B cell (primary cell): ENCODE measurements around the gene CATSPERZ. TPM values are rescaled to one million over a fixed set of nuclear protein-coding genes. Genes with fewer than 3 reads are reported as not detected.

ENCODE experiments used
- ATAC-seq: fragments of 200-7000 bp; cut with Tn5 transposase; one replicate; pipeline ENCODE4 v1.10.0; 2021; ENCODE audit warnings: low read depth, mild to moderate bottlenecking, moderate number of reproducible peaks, moderate library complexity
- CTCF ChIA-PET: fragments of 350-600 bp; sonication (Branson Sonifier 250); formaldehyde crosslinking; loops from one replicate; lab custom pipeline; 2021; ENCODE audit warnings: antibody characterized with exemption, inconsistent platforms; lab: Charles Lee
- POLR2A ChIA-PET: fragments of 350-600 bp; sonication (Branson Sonifier 250); formaldehyde crosslinking; loops from one replicate; lab custom pipeline; 2021; ENCODE audit warnings: antibody characterized with exemption; lab: Charles Lee
- DNase-seq: peaks from one replicate; pipeline ENCODE4 v3.0.0; 2013
- H2AFZ ChIP-seq: 2 replicates; pipeline ENCODE4 v1.6.1; 2012; ENCODE audit warnings: mild to moderate bottlenecking, low read depth, low read length; ENCODE audit not compliant: insufficient read depth, poor library complexity, severe bottlenecking
- H3K27ac ChIP-seq, 2 donors: 1 replicate in 1 of 2; 2 replicates in 1 of 2; pipeline ENCODE4 v1.5.1; 2012 to 2013; ENCODE audit warnings: low read length in 2 of 2, mild to moderate bottlenecking in 2 of 2, moderate library complexity in 1 of 2
- H3K27me3 ChIP-seq, 4 experiments: fragments of 200-600 bp in 1 of 4; sonication (generic) in 1 of 4; replicated peaks in 1 of 4; 1 replicate in 2 of 4; 2 replicates in 2 of 4; pipeline versions ENCODE4 v1.6.1 to v1.7.0; 2013 to 2016; ENCODE audit warnings: low read length in 3 of 4, mild to moderate bottlenecking in 2 of 4, mixed read lengths in 1 of 4, moderate library complexity in 1 of 4; ENCODE audit not compliant: insufficient read depth in 4 of 4, control insufficient read depth in 3 of 4; ENCODE audit errors: control extremely low read depth in 1 of 4
- H3K36me3 ChIP-seq, 2 experiments: replicated peaks in 1 of 2; 1 replicate in 1 of 2; 2 replicates in 1 of 2; pipeline versions ENCODE4 v1.6.1 to v1.7.1; 2013; ENCODE audit warnings: low read length in 1 of 2; ENCODE audit not compliant: insufficient read depth in 2 of 2, control insufficient read depth in 1 of 2; ENCODE audit errors: control extremely low read depth in 1 of 2, extremely low read depth in 1 of 2
- H3K4me1 ChIP-seq, 2 donors: fragments of 200-600 bp in 1 of 2; sonication (generic) in 1 of 2; 1 replicate in 1 of 2; 2 replicates in 1 of 2; pipeline versions ENCODE4 v1.5.1 to v1.6.1; 2013 to 2017; ENCODE audit warnings: low read length in 2 of 2; ENCODE audit not compliant: control insufficient read depth in 2 of 2, insufficient read depth in 2 of 2
- H3K4me2 ChIP-seq: replicated peaks from 2 replicates; pipeline ENCODE3; 2012; ENCODE audit warnings: mild to moderate bottlenecking, low read depth, low read length; ENCODE audit not compliant: poor library complexity, severe bottlenecking
- H3K4me3 ChIP-seq, 5 experiments: fragments of 200-600 bp in 1 of 5; sonication (generic) in 1 of 5; 1 replicate in 3 of 5; 2 replicates in 2 of 5; pipeline versions ENCODE4 v1.5.1 to v1.7.0; 2011 to 2016; ENCODE audit warnings: low read length in 4 of 5, mild to moderate bottlenecking in 4 of 5, low read depth in 2 of 5, control low read depth in 1 of 5, moderate library complexity in 1 of 5; ENCODE audit not compliant: insufficient read depth in 1 of 5; ENCODE audit errors: control extremely low read depth in 1 of 5, extremely low read depth in 1 of 5
- H3K79me2 ChIP-seq: fragments of 200-600 bp; sonication (generic); one replicate; pipeline ENCODE4 v1.6.0; 2016; ENCODE audit warnings: low read length; ENCODE audit not compliant: control insufficient read depth, insufficient read depth
- H3K9ac ChIP-seq: fragments of 200-600 bp; sonication (generic); 2 replicates; pipeline ENCODE4 v1.6.1; 2017; ENCODE audit warnings: mild to moderate bottlenecking, low read length, moderate library complexity
- H3K9me3 ChIP-seq, 3 donors: one replicate each; pipeline versions ENCODE4 v1.6.1 to v1.7.1; 2013; ENCODE audit warnings: low read length in 2 of 3; ENCODE audit not compliant: control insufficient read depth in 2 of 3, insufficient read depth in 1 of 3; ENCODE audit errors: control extremely low read depth in 1 of 3
- H4K20me1 ChIP-seq: 2 replicates; pipeline ENCODE4 v1.6.0; 2012; ENCODE audit warnings: mild to moderate bottlenecking, low read length; ENCODE audit not compliant: insufficient read depth, control insufficient read depth, poor library complexity, severe bottlenecking
- H3K27ac Mint-ChIP-seq: one replicate; pipeline ENCODE4 v1.8.0; 2021; ENCODE audit warnings: mixed read lengths
- H3K27me3 Mint-ChIP-seq: one replicate; pipeline ENCODE4 v1.8.0; 2021; ENCODE audit warnings: mixed read lengths
- H3K4me1 Mint-ChIP-seq: one replicate; pipeline ENCODE4 v1.8.0; 2021; ENCODE audit warnings: mixed read lengths
- H3K4me3 Mint-ChIP-seq: one replicate; pipeline ENCODE4 v1.8.0; 2021; ENCODE audit warnings: mixed read lengths
- H3K9me3 Mint-ChIP-seq: one replicate; pipeline ENCODE4 v1.8.0; 2022; ENCODE audit warnings: mixed read lengths; ENCODE audit not compliant: insufficient read depth
- CTCF ChIP-seq: fragments of 200-600 bp; IDR thresholded peaks from one replicate; pipeline ENCODE4 v1.8.0; 2022; ENCODE audit warnings: antibody characterized with exemption, mild to moderate bottlenecking
- EZH2 ChIP-seq: IDR thresholded peaks from 2 replicates; pipeline ENCODE4 v1.6.1; 2012; ENCODE audit warnings: borderline replicate concordance, low read depth, mild to moderate bottlenecking, moderate library complexity, low read length; ENCODE audit not compliant: insufficient read depth, poor library complexity, severe bottlenecking
- WGBS: methylation state at CpG from one replicate; pipeline ENCODE4 v1.1.5; 2013; ENCODE audit warnings: missing lambda C conversion rate; ENCODE audit not compliant: insufficient coverage; 5-methylcytosine and 5-hydroxymethylcytosine counted together
- intact Hi-C: fragments of 100-400 bp; cut with micrococcal nuclease; formaldehyde crosslinking; loops from one replicate; pipeline ENCODE4 v1.10.0; 2022
- polyA plus RNA-seq: library from polyadenylated mRNA; depleted of rRNA; stranded (reverse); fragments of >200 nt; gene quantifications from 2 replicates; pipeline ENCODE4 v1.2.3, GENCODE V29; 2012
- total RNA-seq, 2 donors: library from RNA; stranded (reverse); fragments of 120-200 nt in 1 of 2; gene quantifications; 1 replicate in 1 of 2; 2 replicates in 1 of 2; pipeline versions ENCODE4 v1.2.3 to v1.2.4, GENCODE V29; 2013 to 2022

CATSPERZ gene
- total and polyA plus RNA-seq, 2 donors (not counting 1 experiment from before 2014, with no cell fraction given) = 0.39 TPM; not detected in 1

- H3K27ac ChIP-seq = no peak overlapping the region
- no peak overlapping the region for H3K4me3 ChIP-seq
- POLR2A ChIA-PET = interaction anchor here (0.7 kb wide), 1 partner anchor 1279 kb away, joined by 10 read pairs; no protein-coding TSS in a partner anchor
- H3K9ac ChIP-seq = no peak overlapping the region
- intact Hi-C loops = no loop called here
- no peak overlapping the region for H2AFZ ChIP-seq
- Mint-ChIP-seq H3K27ac (no peak overlapping the region), H3K4me1 (peaks cover 22% of the 10 kb centered on the region), H3K9me3 (no peaks in the 10 kb centered on the region), H3K27me3 (peaks cover 59% of the 10 kb centered on the region), H3K4me3 (no peak overlapping the region)
- ATAC-seq (no peak), DNase-seq (no peak)
- H3K9me3 ChIP-seq = peaks cover 0 to 32% (median 0%) of the 10 kb centered on the region in 3 donors
- H3K27me3 ChIP-seq = peaks cover 0 to 91% (median 66%) of the 10 kb centered on the region in 4 experiments
- no peak overlapping the region for H3K4me2 ChIP-seq
- H3K36me3 ChIP-seq = no peaks in the 10 kb centered on the region
- TF ChIP-seq EZH2 (no peak), CTCF (no peak)
- H3K4me1 ChIP-seq = peaks cover 28 to 56% of the 10 kb centered on the region in 2 donors
- CTCF ChIA-PET = interaction anchor here (0.5 kb wide), 1 partner anchor 1728 kb away, joined by 3 read pairs; no protein-coding TSS in a partner anchor
- H4K20me1 ChIP-seq = peaks cover 26% of the 10 kb centered on the region
- WGBS = 67% methylated on average over 1 of the region's 4 CpGs
- no peaks in the 10 kb centered on the region for H3K79me2 ChIP-seq
Measured at GRCh38 chr11:64295760-64296159, 4.4 kb upstream of the CATSPERZ start.

DNA sequence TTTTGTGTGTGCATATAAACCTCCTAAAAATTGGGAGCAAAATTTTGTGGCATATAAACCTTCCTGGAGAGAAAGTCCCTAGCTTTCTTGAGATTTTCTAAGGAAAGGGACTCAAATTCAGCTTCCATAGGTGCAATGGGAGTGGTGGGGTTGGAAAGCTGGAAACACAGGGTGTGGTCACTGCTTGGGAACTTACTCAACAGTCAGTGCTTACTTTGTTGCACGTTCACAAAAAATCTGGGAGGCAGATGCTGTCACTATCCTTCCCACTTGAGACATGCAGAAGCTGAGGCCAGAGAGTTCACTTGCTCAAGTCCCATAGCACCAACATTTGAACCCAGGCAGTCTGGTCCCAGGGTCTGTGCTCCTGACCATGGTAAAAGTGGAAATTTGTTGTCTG lies 3.9 kb upstream of the CATSPERZ start:
- Histone ChIP-seq H3K4me3 (no peak overlapping the region), H2AFZ (no peak overlapping the region), H3K4me1 (peaks cover 31 to 54% of the 10 kb centered on the region in 2 donors), H3K27ac (no peak overlapping the region), H4K20me1 (peaks cover 25% of the 10 kb centered on the region), H3K79me2 (no peaks in the 10 kb centered on the region), H3K9me3 (peaks cover 0 to 30% (median 0%) of the 10 kb centered on the region in 3 donors), H3K4me2 (no peak overlapping the region), H3K9ac (no peak overlapping the region), H3K27me3 (peaks cover 0 to 91% (median 66%) of the 10 kb centered on the region in 4 experiments), H3K36me3 (no peaks in the 10 kb centered on the region)
- no peak for DNase-seq
- TF ChIP-seq EZH2 (no peak), CTCF (no peak)
- Mint-ChIP-seq H3K4me1 (peaks cover 24% of the 10 kb centered on the region), H3K27ac (no peak overlapping the region), H3K4me3 (no peak overlapping the region), H3K9me3 (no peaks in the 10 kb centered on the region), H3K27me3 (peaks cover 61% of the 10 kb centered on the region)
- WGBS = 57% methylated on average over 1 of the region's 1 CpG
- intact Hi-C loops = no loop called here
- CTCF ChIA-PET = interaction anchor here (1.7 kb wide), 1 partner anchor 91 kb away, joined by 5 read pairs; no protein-coding TSS in a partner anchor
- ATAC-seq = no peak
- POLR2A ChIA-PET = interaction anchor here (0.6 kb wide), 1 partner anchor 435 kb away, joined by 6 read pairs; no protein-coding TSS in a partner anchor
